GM12878 (cell line): ENCODE results near the gene FBXL7. TPM values are rescaled to one million over a fixed set of nuclear protein-coding genes. Genes with fewer than 3 reads are reported as not detected.

Experiments
- ATAC-seq: fragments of 200-7000 bp; cut with Tn5 transposase; 3 replicates; pipeline ENCODE4 v1.9.1; 2020; ENCODE audit warnings: mild to moderate bottlenecking, moderate library complexity
- BruUV-seq: library from RNA; stranded (reverse); fragments of 400-500 nt; replicated peaks from 2 replicates; lab custom pipeline; 2021; lab: Mats Ljungman, UMichigan
- CTCF ChIA-PET: fragments of 300-600 bp; sonication (Branson Sonifier 250); formaldehyde crosslinking; extraction: SDS; loops from one replicate; lab custom pipeline; 2021; ENCODE audit warnings: inconsistent platforms; lab: Yijun Ruan, JAX
- POLR2A ChIA-PET: fragments of 350-600 bp; formaldehyde crosslinking; extraction: SDS; loops from one replicate; lab custom pipeline; 2021; ENCODE audit warnings: inconsistent platforms; lab: Charles Lee
- RAD21 ChIA-PET: fragments of 300-600 bp; sonication (Branson Sonifier 250); formaldehyde crosslinking; loops from one replicate; lab custom pipeline; 2023; ENCODE audit warnings: antibody characterized with exemption; ENCODE audit not compliant: unreplicated experiment; lab: Charles Lee
- SMC1A ChIA-PET: fragments of 300-600 bp; sonication (Branson Sonifier 250); formaldehyde crosslinking; loops from one replicate; lab custom pipeline; 2023; ENCODE audit not compliant: unreplicated experiment, uncharacterized antibody; lab: Charles Lee
- DNase-seq: peaks from one replicate; pipeline ENCODE4 v3.0.0-alpha.2; 2011; ENCODE audit warnings: low read depth, low spot score
- FAIRE-seq: peaks from 3 replicates; lab custom pipeline; 2011; peaks lifted over from hg19 to GRCh38; lab: Jason Lieb, UNC
- H2AFZ ChIP-seq: 2 replicates; pipeline ENCODE4 v1.6.0; 2011; ENCODE audit warnings: low read depth, low read length, control low read depth; ENCODE audit not compliant: control insufficient read depth
- H3K27ac ChIP-seq: 2 replicates; pipeline ENCODE4 v1.5.1; 2011; ENCODE audit warnings: control low read depth; ENCODE audit not compliant: control insufficient read depth, insufficient read depth
- H3K27me3 ChIP-seq, 2 experiments: replicated peaks in 1 of 2; 2 replicates each; pipeline versions ENCODE4 v1.6.0 to v1.6.1; 2011; ENCODE audit warnings: low read length in 1 of 2; ENCODE audit not compliant: control insufficient read depth in 2 of 2, insufficient read depth in 2 of 2
- H3K36me3 ChIP-seq, 2 experiments: 2 replicates each; pipeline ENCODE4 v1.5.1; 2011; ENCODE audit warnings: low read length in 1 of 2; ENCODE audit not compliant: control insufficient read depth in 2 of 2, insufficient read depth in 2 of 2
- H3K4me1 ChIP-seq: 2 replicates; pipeline ENCODE4 v1.6.1; 2011; ENCODE audit warnings: mild to moderate bottlenecking, low read length, moderate library complexity, mixed read lengths; ENCODE audit not compliant: control insufficient read depth, insufficient read depth
- H3K4me2 ChIP-seq: 2 replicates; pipeline ENCODE4 v1.6.0; 2011; ENCODE audit warnings: control low read depth; ENCODE audit not compliant: control insufficient read depth, insufficient read depth
- H3K4me3 ChIP-seq: fragments of 200-600 bp; sonication (generic); 2 replicates; pipeline ENCODE4 v1.5.1; 2016
- H3K79me2 ChIP-seq: 2 replicates; pipeline ENCODE4 v1.6.0; 2011; ENCODE audit warnings: low read length; ENCODE audit not compliant: control insufficient read depth, insufficient read depth
- H3K9ac ChIP-seq: 2 replicates; pipeline ENCODE4 v1.8.0; 2011; ENCODE audit warnings: low read length, control low read depth, mixed read lengths; ENCODE audit not compliant: control insufficient read depth, insufficient read depth
- H3K9me3 ChIP-seq: replicated peaks from 3 replicates; pipeline ENCODE4 v1.5.1; 2011; ENCODE audit warnings: mild to moderate bottlenecking, low read length; ENCODE audit not compliant: control insufficient read depth, insufficient read depth
- H4K20me1 ChIP-seq: 2 replicates; pipeline ENCODE4 v1.6.0; 2011; ENCODE audit not compliant: control insufficient read depth, insufficient read depth
- BCL3 ChIP-seq: IDR thresholded peaks from 2 replicates; pipeline ENCODE4 v1.6.1; 2011; ENCODE audit warnings: borderline replicate concordance, low read depth, mild to moderate bottlenecking, moderate library complexity, low read length; ENCODE audit not compliant: insufficient read depth, poor library complexity, severe bottlenecking
- E2F4 ChIP-seq: IDR thresholded peaks from 2 replicates; pipeline ENCODE4 v1.6.1; 2012; ENCODE audit warnings: low read depth, low read length, improper control_type of control experiment
- E2F8 ChIP-seq: fragments of 450-650 bp; IDR thresholded peaks from 2 replicates; pipeline ENCODE4 v1.6.1; 2018; ENCODE audit warnings: mild to moderate bottlenecking, low read depth, moderate library complexity; ENCODE audit not compliant: partially characterized antibody
- ZBED1 ChIP-seq: IDR thresholded peaks from 2 replicates; pipeline ENCODE4 v1.6.1; 2016; ENCODE audit warnings: borderline replicate concordance
- WGBS: methylation state at CpG from one replicate; pipeline ENCODE4 v1.1.6; 2016; ENCODE audit warnings: low lambda C conversion rate; ENCODE audit not compliant: insufficient replicate concordance, insufficient coverage; ENCODE audit errors: missing lambda C conversion rate; 5-methylcytosine and 5-hydroxymethylcytosine counted together
- in situ Hi-C: fragments of 300-500 bp; cut with MboI; formaldehyde crosslinking; loops from 9 replicates; pipeline ENCODE4 v1.14.3; 2018; ENCODE audit warnings: mixed read lengths
- intact Hi-C: fragments of 100-400 bp; cut with micrococcal nuclease; formaldehyde crosslinking; loops from one replicate; pipeline ENCODE4 v1.14.2; 2022; ENCODE audit not compliant: unreplicated experiment
- polyA plus RNA-seq, 11 experiments: library from polyadenylated mRNA; depleted of rRNA in 4 of 11; unstranded in 6 of 11; stranded (reverse) in 5 of 11; fragments of >200 nt; fragmentation: Nextera tagmentation in 4 of 11; fragmentation: Illumina TruSeq in 1 of 11; extraction: Ambion mirVana in 4 of 11; extraction: Trizol in 1 of 11; gene quantifications; 1 replicate in 1 of 11; 2 replicates in 10 of 11; pipeline versions ENCODE4 v1.2.1 to v1.2.3, GENCODE V29; 2011 to 2016; ENCODE audit warnings: inconsistent platforms in 2 of 11, missing spikeins in 2 of 11, low read depth in 1 of 11
- total RNA-seq, 4 experiments: library from RNA; depleted of rRNA in 3 of 4; stranded (reverse); fragments of >200 nt in 3 of 4; fragmentation: Illumina TruSeq in 1 of 4; extraction: Trizol in 1 of 4; gene quantifications; 2 replicates each; pipeline versions ENCODE4 v1.2.1 to v1.2.3, GENCODE V29; 2013 to 2021

Gene FBXL7
- total and polyA plus RNA-seq, 10 of the 15 experiments (the other 5 are each of a cell fraction or from before 2014, with no cell fraction given), result 0.03 to 0.44 (median 0.16) TPM

- SMC1A ChIA-PET, result interaction anchor here (1.1 kb wide), 1 partner anchor 1100 kb away, joined by 3 read pairs; no protein-coding TSS in a partner anchor
- H3K36me3 ChIP-seq, result no peaks in the 10 kb centered on the region
- no peak for DNase-seq
- H3K4me3 ChIP-seq, result no peak overlapping the region
- no peak overlapping the region for H3K4me2 ChIP-seq
- no peak overlapping the region for H3K27ac ChIP-seq
- peak; percentile 74 for TF ChIP-seq BCL3
- TF ChIP-seq E2F8, result no peak
- TF ChIP-seq E2F4, result no peak
- no peak for TF ChIP-seq ZBED1
- TF ChIP-seq, all 136 proteins: peak for 1
- in situ Hi-C loops, result no loop called here
- no peaks in the 10 kb centered on the region for H4K20me1 ChIP-seq
- H3K9me3 ChIP-seq, result no peaks in the 10 kb centered on the region
- no peak for ATAC-seq
- no peak for FAIRE-seq
- H3K9ac ChIP-seq, result no peak overlapping the region
- no peaks in the 10 kb centered on the region for H3K4me1 ChIP-seq
- intact Hi-C loops, result no loop called here
- no peaks in the 10 kb centered on the region for H3K79me2 ChIP-seq
- CTCF ChIA-PET, result no interaction called here
- H2AFZ ChIP-seq, result no peak overlapping the region
- POLR2A ChIA-PET, result no interaction called here
- no peaks in the 10 kb centered on the region for H3K27me3 ChIP-seq
- BruUV-seq, result no TSS peak
- RAD21 ChIA-PET, result no interaction called here
- WGBS, result 21% methylated on average over 4 of the region's 4 CpGs
Observed at GRCh38 chr5:15719784-15720183, 219.8 kb downstream of the FBXL7 start.
